Measurements from ENCODE around the gene POLDIP2. TPM values are rescaled to one million over a fixed set of nuclear protein-coding genes. Genes with fewer than 3 reads are reported as not detected.

POLDIP2 gene
- total and polyA plus RNA-seq, 2 donors from 2014 or later = 84.9 to 174 TPM

GRCh38 chr17:28318759-28319597 lies 38.3 kb downstream of the POLDIP2 start, which contains the start of gene TMEM97:
TSS of gene TMEM97 (plus strand) at chr17:28319200. CDS start at chr17:28319240, 40 bp downstream.
- no peak for TF ChIP-seq CTCF (IDR thresholded peaks at IDR 0.05; ENCODE audit: borderline replicate concordance, extremely low read depth, insufficient read depth)
- Histone ChIP-seq H3K27ac (ENCODE audit: low read depth in 2 of 2, low read length in 2 of 2) (no peak within 1 kb of the TSS), H3K27me3 (ENCODE audit: control insufficient read depth, insufficient read depth, low read length) (no peaks in the 10 kb centered on the region), H3K4me1 (ENCODE audit: control insufficient read depth in 2 of 3, insufficient read depth in 2 of 3, low read depth in 1 of 3, low read length in 3 of 3) (peaks cover 0 to 12% (median 3%) of the 10 kb centered on the region in 3 donors), H3K9me3 (ENCODE audit: control insufficient read depth in 2 of 3, insufficient read depth in 1 of 3, low read length in 3 of 3) (no peaks in the 10 kb centered on the region), H3K9ac (ENCODE audit: low read length in 3 of 3) (peak within 1 kb of the TSS; percentile 11 to 59 (median 38)), H3K36me3 (ENCODE audit: control insufficient read depth in 2 of 3, insufficient read depth in 3 of 3, low read length in 3 of 3) (no peaks in the 10 kb centered on the region), H3K4me3 (ENCODE audit: low read length in 3 of 3) (peak within 1 kb of the TSS; percentile 58 to 71 (median 60))
- FAIRE-seq = peak; percentile 60
- peak; percentile 97 to 99 (median 98) for DNase-seq
- intact Hi-C loops (cut with DNase I) = no loop called here

- intact Hi-C loops (cut with DNase I) = no loop called here
- TF ChIP-seq CTCF (IDR thresholded peaks at IDR 0.05; ENCODE audit: borderline replicate concordance, extremely low read depth, insufficient read depth) = no peak
- no peaks in the 10 kb centered on the region for H3K36me3 ChIP-seq (ENCODE audit: control insufficient read depth in 2 of 3, insufficient read depth in 3 of 3, low read length in 3 of 3)
- peaks cover 0 to 12% (median 3%) of the 10 kb centered on the region in 3 donors for H3K4me1 ChIP-seq (ENCODE audit: control insufficient read depth in 2 of 3, insufficient read depth in 2 of 3, low read depth in 1 of 3, low read length in 3 of 3)
- H3K9me3 ChIP-seq (ENCODE audit: control insufficient read depth in 2 of 3, insufficient read depth in 1 of 3, low read length in 3 of 3) = no peaks in the 10 kb centered on the region
- no peaks in the 10 kb centered on the region for H3K27me3 ChIP-seq (ENCODE audit: control insufficient read depth, insufficient read depth, low read length)
- H3K27ac ChIP-seq (ENCODE audit: low read depth in 2 of 2, low read length in 2 of 2) = no peak overlapping the region
- H3K4me3 ChIP-seq (ENCODE audit: low read length in 3 of 3) = peak overlapping the region; percentile 58 to 71 (median 60)
- peak in 4 of 5 donors; percentile 30 to 74 (median 42) for DNase-seq
- no peak for FAIRE-seq
- peak overlapping the region in 1 of 3 donors; percentile 35 for H3K9ac ChIP-seq (ENCODE audit: low read length in 3 of 3)
These were observed 39.2 kb downstream of the POLDIP2 start for GRCh38 chr17:28317966-28318758.

- Histone ChIP-seq H3K4me3 (ENCODE audit: low read length in 3 of 3) (no peak overlapping the region), H3K27me3 (ENCODE audit: control insufficient read depth, insufficient read depth, low read length) (no peaks in the 10 kb centered on the region), H3K27ac (ENCODE audit: low read depth in 2 of 2, low read length in 2 of 2) (no peak overlapping the region), H3K9ac (ENCODE audit: low read length in 3 of 3) (no peak overlapping the region), H3K4me1 (ENCODE audit: control insufficient read depth in 2 of 3, insufficient read depth in 2 of 3, low read depth in 1 of 3, low read length in 3 of 3) (peaks cover 0 to 12% (median 3%) of the 10 kb centered on the region in 3 donors), H3K36me3 (ENCODE audit: control insufficient read depth in 2 of 3, insufficient read depth in 3 of 3, low read length in 3 of 3) (no peaks in the 10 kb centered on the region), H3K9me3 (ENCODE audit: control insufficient read depth in 2 of 3, insufficient read depth in 1 of 3, low read length in 3 of 3) (no peaks in the 10 kb centered on the region)
- FAIRE-seq (no peak), DNase-seq (no peak)
- no peak for TF ChIP-seq CTCF (IDR thresholded peaks at IDR 0.05; ENCODE audit: borderline replicate concordance, extremely low read depth, insufficient read depth)
- intact Hi-C loops (cut with DNase I) = no loop called here
These were observed 40.0 kb downstream of the POLDIP2 start for GRCh38 chr17:28317099-28317965.

All from kidney (tissue), 14 donors.